ENCODE measurements around the gene KRT6B. TPM values are rescaled to one million over a fixed set of nuclear protein-coding genes. Genes with fewer than 3 reads are reported as not detected.
A peak's percentile ranks its signal among the peaks of the same experiment; 100 is the strongest.
"Not testable (repeated sequence)": the region's sequence is repeated elsewhere in the genome, so short reads cannot be mapped to it uniquely, and the experiment has no call there.

Gene KRT6B
- total RNA-seq, 3 donors from 2014 or later (not counting 1 experiment from before 2014, with no cell fraction given): not detected

- H3K4me1 Mint-ChIP-seq; H3K9me3 Mint-ChIP-seq; H3K27me3 ChIP-seq (ENCODE audit: control insufficient read depth, insufficient read depth, low read length); H3K27ac ChIP-seq (ENCODE audit: low read length); DNase-seq; H3K4me3 ChIP-seq (ENCODE audit: low read length); intact Hi-C loops (cut with micrococcal nuclease); ATAC-seq; H3K4me1 ChIP-seq (ENCODE audit: control insufficient read depth, insufficient read depth, low read length); H3K9me3 ChIP-seq (ENCODE audit: control insufficient read depth, insufficient read depth, low read length); H3K36me3 ChIP-seq (ENCODE audit: control insufficient read depth, insufficient read depth, low read length); H3K27ac Mint-ChIP-seq; H3K36me3 Mint-ChIP-seq: not testable (repeated sequence)
- H3K27me3 Mint-ChIP-seq (ENCODE audit: low read depth in 2 of 2): peaks cover 39 to 60% of the 10 kb centered on the region in 2 donors
- H3K4me3 Mint-ChIP-seq: peak overlapping the region; percentile 17
- 85% methylated on average over 8 of the region's 8 CpGs for WGBS (ENCODE audit: insufficient coverage)
These were observed 39.5 kb upstream of the KRT6B start for GRCh38 chr12:52491495-52491894.

- peaks cover 6% of the 10 kb centered on the region for H3K27me3 ChIP-seq (ENCODE audit: control insufficient read depth, insufficient read depth, low read length)
- Mint-ChIP-seq H3K36me3 (peaks cover 14% of the 10 kb centered on the region), H3K27me3 (ENCODE audit: low read depth in 2 of 2) (peaks cover 47 to 76% of the 10 kb centered on the region in 2 donors), H3K9me3 (peaks cover 6% of the 10 kb centered on the region in 2 donors), H3K4me3 (no peak overlapping the region), H3K27ac (no peak overlapping the region), H3K4me1 (no peaks in the 10 kb centered on the region)
- H3K4me3 ChIP-seq (ENCODE audit: low read length): no peak overlapping the region
- H3K27ac ChIP-seq (ENCODE audit: low read length): no peak overlapping the region
- H3K4me1 ChIP-seq (ENCODE audit: control insufficient read depth, insufficient read depth, low read length): no peaks in the 10 kb centered on the region
- no peaks in the 10 kb centered on the region for H3K9me3 ChIP-seq (ENCODE audit: control insufficient read depth, insufficient read depth, low read length)
- DNase-seq (no peak), ATAC-seq (no peak)
- no peak for TF ChIP-seq CTCF (IDR thresholded peaks at IDR 0.05)
- H3K36me3 ChIP-seq (ENCODE audit: control insufficient read depth, insufficient read depth, low read length): no peaks in the 10 kb centered on the region
- intact Hi-C loops (cut with micrococcal nuclease): no loop called here
These were observed 36.8 kb upstream of the KRT6B start for GRCh38 chr12:52488736-52489135.

GRCh38 chr12:52487744-52488443 lies 35.9 kb upstream of the KRT6B start:
- H3K27me3 ChIP-seq (ENCODE audit: control insufficient read depth, insufficient read depth, low read length); H3K9me3 Mint-ChIP-seq; H3K27ac Mint-ChIP-seq; intact Hi-C loops (cut with micrococcal nuclease); H3K4me1 Mint-ChIP-seq; DNase-seq; H3K36me3 ChIP-seq (ENCODE audit: control insufficient read depth, insufficient read depth, low read length); H3K4me3 Mint-ChIP-seq; H3K4me1 ChIP-seq (ENCODE audit: control insufficient read depth, insufficient read depth, low read length); H3K4me3 ChIP-seq (ENCODE audit: low read length); ATAC-seq; H3K27ac ChIP-seq (ENCODE audit: low read length); H3K9me3 ChIP-seq (ENCODE audit: control insufficient read depth, insufficient read depth, low read length): not testable (repeated sequence)
- WGBS (ENCODE audit: insufficient coverage): 88% methylated on average over 7 of the region's 15 CpGs
- peaks cover 14% of the 10 kb centered on the region for H3K36me3 Mint-ChIP-seq
- peaks cover 53 to 76% of the 10 kb centered on the region in 2 donors for H3K27me3 Mint-ChIP-seq (ENCODE audit: low read depth in 2 of 2)

GRCh38 chr12:52487211-52487610 lies 35.3 kb upstream of the KRT6B start:
- no peak overlapping the region for H3K27ac ChIP-seq (ENCODE audit: low read length)
- no peak for ATAC-seq
- H3K27me3 Mint-ChIP-seq (ENCODE audit: low read depth in 2 of 2): peaks cover 54 to 75% of the 10 kb centered on the region in 2 donors

More at GRCh38 chr12:52487211-52487610, 35.3 kb upstream of the KRT6B start:
- no peaks in the 10 kb centered on the region for H3K36me3 ChIP-seq (ENCODE audit: control insufficient read depth, insufficient read depth, low read length)
- no peaks in the 10 kb centered on the region for H3K9me3 ChIP-seq (ENCODE audit: control insufficient read depth, insufficient read depth, low read length)
- Mint-ChIP-seq H3K9me3 (peaks cover 6% of the 10 kb centered on the region in 2 donors), H3K27ac (no peak overlapping the region), H3K36me3 (peaks cover 14% of the 10 kb centered on the region), H3K4me3 (no peak overlapping the region), H3K4me1 (no peaks in the 10 kb centered on the region)
- H3K4me3 ChIP-seq (ENCODE audit: low read length): no peak overlapping the region
- intact Hi-C loops (cut with micrococcal nuclease): no loop called here
- peaks cover 8% of the 10 kb centered on the region for H3K27me3 ChIP-seq (ENCODE audit: control insufficient read depth, insufficient read depth, low read length)
- H3K4me1 ChIP-seq (ENCODE audit: control insufficient read depth, insufficient read depth, low read length): no peaks in the 10 kb centered on the region
- no peak for DNase-seq
- no peak for TF ChIP-seq CTCF (IDR thresholded peaks at IDR 0.05)
- WGBS (ENCODE audit: insufficient coverage): 14% methylated on average over 1 of the region's 1 CpG
